Measurements from ENCODE around the gene LRRC8C. TPM values are rescaled to one million over a fixed set of nuclear protein-coding genes. Genes with fewer than 3 reads are reported as not detected.

Gene LRRC8C
- total and polyA plus RNA-seq, 2 donors (not counting 1 experiment from before 2014, with no cell fraction given), result 3.9 to 6.8 TPM

DNA sequence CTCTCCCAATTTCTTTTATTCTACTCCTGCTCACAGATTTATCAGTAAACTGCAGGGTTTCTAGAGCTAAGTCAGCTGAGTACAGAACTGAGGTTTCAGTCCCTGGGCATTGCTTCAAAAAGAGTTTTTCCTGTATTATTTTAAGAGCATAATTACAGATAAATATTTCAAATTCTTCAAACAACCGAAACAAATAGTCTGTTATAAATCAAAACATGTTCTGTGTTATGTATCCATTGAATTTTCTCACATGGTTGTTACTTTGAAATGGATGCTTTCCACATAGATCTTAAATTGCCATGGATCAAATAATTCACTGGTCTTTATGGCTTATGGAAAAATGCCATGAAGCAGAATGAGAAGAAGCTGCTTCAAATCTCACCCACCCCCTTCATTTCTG lies 64.5 kb downstream of the LRRC8C start:
- Histone ChIP-seq H3K9ac (ENCODE audit: low read length) (no peak overlapping the region), H3K4me1 (ENCODE audit: control insufficient read depth in 2 of 2, insufficient read depth in 2 of 2, low read length in 2 of 2) (peaks cover 55 to 77% of the 10 kb centered on the region in 2 donors), H3K27me3 (replicated peaks in 1 of 4; ENCODE audit: control extremely low read depth in 1 of 4, control insufficient read depth in 3 of 4, insufficient read depth in 4 of 4, low read length in 3 of 4) (no peaks in the 10 kb centered on the region), H2AFZ (ENCODE audit: insufficient read depth, low read depth, low read length, poor library complexity, severe bottlenecking) (no peak overlapping the region), H3K79me2 (ENCODE audit: control insufficient read depth, insufficient read depth, low read length) (peaks cover 25% of the 10 kb centered on the region), H3K36me3 (replicated peaks in 1 of 2; ENCODE audit: control extremely low read depth in 1 of 2, control insufficient read depth in 1 of 2, extremely low read depth in 1 of 2, insufficient read depth in 2 of 2, low read length in 1 of 2) (no peaks in the 10 kb centered on the region), H3K4me3 (ENCODE audit: control extremely low read depth in 1 of 5, extremely low read depth in 1 of 5, insufficient read depth in 1 of 5, low read depth in 2 of 5, low read length in 4 of 5) (no peak overlapping the region), H4K20me1 (ENCODE audit: control insufficient read depth, insufficient read depth, low read length, poor library complexity, severe bottlenecking) (no peaks in the 10 kb centered on the region), H3K4me2 (replicated peaks; ENCODE audit: low read depth, low read length, poor library complexity, severe bottlenecking) (no peak overlapping the region), H3K9me3 (ENCODE audit: control extremely low read depth in 1 of 3, control insufficient read depth in 2 of 3, insufficient read depth in 1 of 3, low read length in 2 of 3) (no peaks in the 10 kb centered on the region), H3K27ac (ENCODE audit: low read length in 2 of 2) (no peak overlapping the region)
- ATAC-seq (ENCODE audit: low read depth) (no peak), DNase-seq (no peak)
- no peaks in the 10 kb centered on the region for H3K9me3 Mint-ChIP-seq (ENCODE audit: insufficient read depth)
- TF ChIP-seq, protein P1, sequence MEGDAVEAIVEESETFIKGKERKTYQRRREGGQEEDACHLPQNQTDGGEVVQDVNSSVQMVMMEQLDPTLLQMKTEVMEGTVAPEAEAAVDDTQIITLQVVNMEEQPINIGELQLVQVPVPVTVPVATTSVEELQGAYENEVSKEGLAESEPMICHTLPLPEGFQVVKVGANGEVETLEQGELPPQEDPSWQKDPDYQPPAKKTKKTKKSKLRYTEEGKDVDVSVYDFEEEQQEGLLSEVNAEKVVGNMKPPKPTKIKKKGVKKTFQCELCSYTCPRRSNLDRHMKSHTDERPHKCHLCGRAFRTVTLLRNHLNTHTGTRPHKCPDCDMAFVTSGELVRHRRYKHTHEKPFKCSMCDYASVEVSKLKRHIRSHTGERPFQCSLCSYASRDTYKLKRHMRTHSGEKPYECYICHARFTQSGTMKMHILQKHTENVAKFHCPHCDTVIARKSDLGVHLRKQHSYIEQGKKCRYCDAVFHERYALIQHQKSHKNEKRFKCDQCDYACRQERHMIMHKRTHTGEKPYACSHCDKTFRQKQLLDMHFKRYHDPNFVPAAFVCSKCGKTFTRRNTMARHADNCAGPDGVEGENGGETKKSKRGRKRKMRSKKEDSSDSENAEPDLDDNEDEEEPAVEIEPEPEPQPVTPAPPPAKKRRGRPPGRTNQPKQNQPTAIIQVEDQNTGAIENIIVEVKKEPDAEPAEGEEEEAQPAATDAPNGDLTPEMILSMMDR (IDR thresholded peaks at IDR 0.05), result no peak
- TF ChIP-seq EZH2 (IDR thresholded peaks at IDR 0.05; ENCODE audit: borderline replicate concordance, insufficient read depth, low read depth, low read length, poor library complexity, severe bottlenecking), result no peak
- ChIA-PET POLR2A (no interaction called here), CTCF (interaction anchor here (1.2 kb wide), 1 partner anchor 22 kb away, joined by 5 read pairs; no protein-coding TSS in a partner anchor)
- intact Hi-C loops (cut with micrococcal nuclease), result loop anchor here (10.0 kb wide), 1 partner anchor 173 kb away; the partner anchor contains the start of gene LRRC8B
- no peak overlapping the region for H3K27ac Mint-ChIP-seq
- H3K4me1 Mint-ChIP-seq, result peaks cover 70% of the 10 kb centered on the region
- no peak overlapping the region for H3K4me3 Mint-ChIP-seq
- WGBS (ENCODE audit: insufficient coverage), result no CpG with 5 or more reads among the region's 1 CpG
- H3K27me3 Mint-ChIP-seq, result no peaks in the 10 kb centered on the region

DNA sequence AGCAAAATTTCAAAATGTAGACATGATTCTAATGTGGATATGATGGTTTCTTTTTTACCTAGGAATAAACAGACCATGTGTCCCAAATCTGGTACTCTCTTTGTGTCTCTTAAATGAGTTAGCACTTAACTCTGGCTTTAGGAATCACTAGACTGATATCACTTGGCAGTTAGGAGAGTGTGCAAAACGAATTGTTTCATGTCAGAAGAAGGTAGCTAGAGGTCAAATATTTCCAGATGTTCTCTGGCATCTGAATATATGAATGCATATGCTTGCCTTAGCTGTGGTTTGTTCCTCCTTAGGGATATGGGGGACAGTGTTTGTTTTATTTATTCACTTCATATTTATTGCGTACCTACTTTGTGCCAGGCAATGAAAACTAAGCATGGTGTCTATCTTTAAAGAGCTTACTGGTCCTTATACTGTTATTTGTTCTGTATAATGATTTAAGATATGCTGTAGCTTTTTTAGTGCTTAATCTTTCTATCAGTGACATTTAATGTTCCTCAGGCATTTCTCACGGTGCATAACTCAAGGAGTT lies 65.2 kb downstream of the LRRC8C start:
- no peak for DNase-seq
- H3K9ac ChIP-seq (ENCODE audit: low read length), result no peak overlapping the region
- H3K4me3 ChIP-seq (ENCODE audit: control extremely low read depth in 1 of 5, extremely low read depth in 1 of 5, insufficient read depth in 1 of 5, low read depth in 2 of 5, low read length in 4 of 5), result no peak overlapping the region
- no peak overlapping the region for H2AFZ ChIP-seq (ENCODE audit: insufficient read depth, low read depth, low read length, poor library complexity, severe bottlenecking)
- H3K4me2 ChIP-seq (replicated peaks; ENCODE audit: low read depth, low read length, poor library complexity, severe bottlenecking), result peak overlapping the region; percentile 67
- peak overlapping the region; percentile 1 for H3K27ac Mint-ChIP-seq
- H3K4me1 ChIP-seq (ENCODE audit: control insufficient read depth in 2 of 2, insufficient read depth in 2 of 2, low read length in 2 of 2), result peaks cover 48 to 70% of the 10 kb centered on the region in 2 donors
- 63% methylated on average over 1 of the region's 3 CpGs for WGBS (ENCODE audit: insufficient coverage)
- H3K36me3 ChIP-seq (replicated peaks in 1 of 2; ENCODE audit: control extremely low read depth in 1 of 2, control insufficient read depth in 1 of 2, extremely low read depth in 1 of 2, insufficient read depth in 2 of 2, low read length in 1 of 2), result peaks cover 0 to 2% of the 10 kb centered on the region in 2 experiments
- no peaks in the 10 kb centered on the region for H3K9me3 ChIP-seq (ENCODE audit: control extremely low read depth in 1 of 3, control insufficient read depth in 2 of 3, insufficient read depth in 1 of 3, low read length in 2 of 3)
- peaks cover 63% of the 10 kb centered on the region for H3K4me1 Mint-ChIP-seq
- TF ChIP-seq, protein P1 (IDR thresholded peaks at IDR 0.05), result no peak
- no peak for TF ChIP-seq EZH2 (IDR thresholded peaks at IDR 0.05; ENCODE audit: borderline replicate concordance, insufficient read depth, low read depth, low read length, poor library complexity, severe bottlenecking)
- H3K79me2 ChIP-seq (ENCODE audit: control insufficient read depth, insufficient read depth, low read length), result peaks cover 25% of the 10 kb centered on the region
- H3K27me3 ChIP-seq (replicated peaks in 1 of 4; ENCODE audit: control extremely low read depth in 1 of 4, control insufficient read depth in 3 of 4, insufficient read depth in 4 of 4, low read length in 3 of 4), result no peaks in the 10 kb centered on the region
- no peak overlapping the region for H3K4me3 Mint-ChIP-seq
- peak overlapping the region in 1 of 2 donors; percentile 51 for H3K27ac ChIP-seq (ENCODE audit: low read length in 2 of 2)
- POLR2A ChIA-PET, result no interaction called here
- no peaks in the 10 kb centered on the region for H3K27me3 Mint-ChIP-seq
- ATAC-seq (ENCODE audit: low read depth), result no peak
- intact Hi-C loops (cut with micrococcal nuclease), result loop anchor here (10.0 kb wide), 1 partner anchor 173 kb away; the partner anchor contains the start of gene LRRC8B
- H4K20me1 ChIP-seq (ENCODE audit: control insufficient read depth, insufficient read depth, low read length, poor library complexity, severe bottlenecking), result no peaks in the 10 kb centered on the region
- H3K9me3 Mint-ChIP-seq (ENCODE audit: insufficient read depth), result no peaks in the 10 kb centered on the region
- CTCF ChIA-PET, result interaction anchor here (1.2 to 1.5 kb wide), 2 partner anchors 21 to 64 kb away, joined by 3 to 5 read pairs; no protein-coding TSS in a partner anchor
